ENCODE data around the gene SLC51A.

DNA sequence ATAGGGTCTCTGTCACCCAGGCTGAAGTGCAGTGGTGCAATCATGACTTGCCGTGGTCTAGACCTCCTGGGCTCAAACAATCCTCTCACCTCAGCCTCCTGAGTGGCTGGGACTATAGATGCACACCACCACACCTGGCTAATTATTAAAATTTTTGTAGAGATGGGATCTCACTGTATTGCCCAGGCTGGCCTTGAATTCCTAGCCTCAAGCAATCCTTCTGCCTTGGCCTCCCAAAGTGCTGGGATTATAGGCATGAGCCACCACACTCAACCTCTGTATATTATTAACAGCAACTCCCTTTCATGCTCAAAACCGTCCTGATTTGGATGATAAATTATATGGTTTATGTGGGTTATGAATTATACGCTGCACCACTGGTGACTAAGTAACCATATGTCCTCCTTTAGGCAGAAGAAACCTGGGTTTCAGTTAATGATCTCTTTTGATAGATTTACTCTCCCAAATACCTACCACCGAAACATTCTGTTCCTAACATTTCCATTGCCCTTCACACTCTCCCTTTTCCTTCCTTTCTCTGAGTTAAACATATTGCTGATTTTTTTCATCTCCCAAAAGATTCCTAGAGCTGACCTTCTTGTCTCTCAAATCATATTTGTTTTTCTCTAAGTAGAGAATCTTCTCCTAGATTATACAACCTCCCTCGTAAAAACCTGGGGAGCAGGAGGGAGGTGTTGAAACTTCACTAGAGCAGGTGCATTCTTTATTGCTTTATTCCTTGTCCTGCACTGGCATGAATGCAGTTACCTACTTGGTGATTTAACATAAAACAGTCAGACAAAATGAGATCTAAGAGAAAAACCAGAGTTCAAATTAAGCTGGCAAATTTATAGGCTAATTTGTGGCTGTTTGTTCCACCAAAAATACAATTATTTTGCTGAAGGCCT lies 38.3 kb downstream of the SLC51A start:
- TF ChIP-seq, protein P1, sequence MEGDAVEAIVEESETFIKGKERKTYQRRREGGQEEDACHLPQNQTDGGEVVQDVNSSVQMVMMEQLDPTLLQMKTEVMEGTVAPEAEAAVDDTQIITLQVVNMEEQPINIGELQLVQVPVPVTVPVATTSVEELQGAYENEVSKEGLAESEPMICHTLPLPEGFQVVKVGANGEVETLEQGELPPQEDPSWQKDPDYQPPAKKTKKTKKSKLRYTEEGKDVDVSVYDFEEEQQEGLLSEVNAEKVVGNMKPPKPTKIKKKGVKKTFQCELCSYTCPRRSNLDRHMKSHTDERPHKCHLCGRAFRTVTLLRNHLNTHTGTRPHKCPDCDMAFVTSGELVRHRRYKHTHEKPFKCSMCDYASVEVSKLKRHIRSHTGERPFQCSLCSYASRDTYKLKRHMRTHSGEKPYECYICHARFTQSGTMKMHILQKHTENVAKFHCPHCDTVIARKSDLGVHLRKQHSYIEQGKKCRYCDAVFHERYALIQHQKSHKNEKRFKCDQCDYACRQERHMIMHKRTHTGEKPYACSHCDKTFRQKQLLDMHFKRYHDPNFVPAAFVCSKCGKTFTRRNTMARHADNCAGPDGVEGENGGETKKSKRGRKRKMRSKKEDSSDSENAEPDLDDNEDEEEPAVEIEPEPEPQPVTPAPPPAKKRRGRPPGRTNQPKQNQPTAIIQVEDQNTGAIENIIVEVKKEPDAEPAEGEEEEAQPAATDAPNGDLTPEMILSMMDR (IDR thresholded peaks at IDR 0.05): no peak
- no peak for TF ChIP-seq POLR2A (IDR thresholded peaks at IDR 0.05)
